ENCODE results near the gene TRIOBP. TPM values are rescaled to one million over a fixed set of nuclear protein-coding genes. Genes with fewer than 3 reads are reported as not detected.

The TRIOBP gene
- total and polyA plus RNA-seq, 2 of the 13 experiments (the other 11 are each of a cell fraction or from before 2014, with no cell fraction given), result 6.1 to 15.4 TPM

DNA sequence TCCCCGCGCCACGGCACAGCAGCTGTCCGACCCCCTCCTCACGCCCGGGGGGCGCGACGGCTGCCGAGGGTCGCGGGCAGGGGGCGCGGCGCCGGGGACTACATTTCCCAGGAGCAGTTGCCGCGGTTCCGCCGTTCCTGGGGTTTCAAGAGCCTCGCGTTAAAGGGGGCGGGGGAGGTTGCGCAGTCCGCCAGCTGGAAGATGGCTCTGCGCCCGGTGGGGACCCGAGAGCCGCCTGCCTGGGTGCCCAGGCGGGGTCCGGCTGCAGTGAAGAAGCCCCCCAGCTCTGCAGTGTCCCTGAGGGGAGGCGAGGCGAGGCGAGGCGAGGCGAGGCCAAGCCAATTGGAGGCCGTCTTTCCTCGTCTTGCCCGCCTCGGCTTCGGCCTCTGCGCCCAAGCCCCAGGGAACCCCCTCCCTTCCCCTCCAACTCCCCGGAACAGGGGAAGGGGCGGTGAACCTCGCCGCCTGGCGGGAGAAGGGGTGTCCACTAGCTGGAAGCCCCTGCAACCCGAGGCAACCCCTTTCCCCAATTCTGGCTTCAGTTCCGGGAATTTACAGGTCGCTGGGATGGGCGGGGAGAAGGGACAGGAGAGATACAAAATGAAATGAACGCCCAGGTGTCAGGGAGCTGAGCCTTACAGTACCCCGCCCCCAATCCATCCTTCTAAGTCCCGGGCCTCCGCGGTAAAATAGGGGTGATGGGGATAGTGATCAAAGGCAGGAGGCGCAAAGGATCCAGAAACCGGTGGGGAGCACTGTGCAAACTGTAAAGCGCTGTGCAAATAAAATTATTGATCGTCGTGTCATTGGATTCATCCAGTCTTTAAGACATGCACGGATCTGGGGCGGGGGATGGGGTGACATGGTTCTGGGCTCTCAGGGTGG is 105.7 kb downstream of the TRIOBP start (continued):
- no peak for TF ChIP-seq ZNF570 (CRISPR knock-in tag; IDR thresholded peaks at IDR 0.05; ENCODE audit: borderline replicate concordance)
- TF ChIP-seq SOX13 (IDR thresholded peaks at IDR 0.05), result no peak
- 0 out of 4 replicates have a peak, but pooled peaks of 1 of the 2 experiments have one; percentile 11 for TF ChIP-seq SOX13 (CRISPR knock-in tag; conservative IDR thresholded peaks at IDR 0.05 in 1 of 2, IDR thresholded peaks at IDR 0.05 in 1 of 2)
- no peak for TF ChIP-seq ZNF160 (CRISPR knock-in tag; IDR thresholded peaks at IDR 0.05)
- TF ChIP-seq, protein P1, sequence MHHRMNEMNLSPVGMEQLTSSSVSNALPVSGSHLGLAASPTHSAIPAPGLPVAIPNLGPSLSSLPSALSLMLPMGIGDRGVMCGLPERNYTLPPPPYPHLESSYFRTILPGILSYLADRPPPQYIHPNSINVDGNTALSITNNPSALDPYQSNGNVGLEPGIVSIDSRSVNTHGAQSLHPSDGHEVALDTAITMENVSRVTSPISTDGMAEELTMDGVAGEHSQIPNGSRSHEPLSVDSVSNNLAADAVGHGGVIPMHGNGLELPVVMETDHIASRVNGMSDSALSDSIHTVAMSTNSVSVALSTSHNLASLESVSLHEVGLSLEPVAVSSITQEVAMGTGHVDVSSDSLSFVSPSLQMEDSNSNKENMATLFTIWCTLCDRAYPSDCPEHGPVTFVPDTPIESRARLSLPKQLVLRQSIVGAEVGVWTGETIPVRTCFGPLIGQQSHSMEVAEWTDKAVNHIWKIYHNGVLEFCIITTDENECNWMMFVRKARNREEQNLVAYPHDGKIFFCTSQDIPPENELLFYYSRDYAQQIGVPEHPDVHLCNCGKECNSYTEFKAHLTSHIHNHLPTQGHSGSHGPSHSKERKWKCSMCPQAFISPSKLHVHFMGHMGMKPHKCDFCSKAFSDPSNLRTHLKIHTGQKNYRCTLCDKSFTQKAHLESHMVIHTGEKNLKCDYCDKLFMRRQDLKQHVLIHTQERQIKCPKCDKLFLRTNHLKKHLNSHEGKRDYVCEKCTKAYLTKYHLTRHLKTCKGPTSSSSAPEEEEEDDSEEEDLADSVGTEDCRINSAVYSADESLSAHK (CRISPR knock-in tag; IDR thresholded peaks at IDR 0.05; ENCODE audit: borderline replicate concordance), result no peak
- TF ChIP-seq ZNF292 (CRISPR knock-in tag; IDR thresholded peaks at IDR 0.05; ENCODE audit: borderline replicate concordance, low read depth), result no peak
- TF ChIP-seq HES4 (CRISPR knock-in tag; IDR thresholded peaks at IDR 0.05; ENCODE audit: borderline replicate concordance), result no peak
- TF ChIP-seq MTF1 (CRISPR knock-in tag; IDR thresholded peaks at IDR 0.05), result no peak
- no peak for TF ChIP-seq ZNF235 (CRISPR knock-in tag; IDR thresholded peaks at IDR 0.05; ENCODE audit: borderline replicate concordance)
- TF ChIP-seq, protein P2, sequence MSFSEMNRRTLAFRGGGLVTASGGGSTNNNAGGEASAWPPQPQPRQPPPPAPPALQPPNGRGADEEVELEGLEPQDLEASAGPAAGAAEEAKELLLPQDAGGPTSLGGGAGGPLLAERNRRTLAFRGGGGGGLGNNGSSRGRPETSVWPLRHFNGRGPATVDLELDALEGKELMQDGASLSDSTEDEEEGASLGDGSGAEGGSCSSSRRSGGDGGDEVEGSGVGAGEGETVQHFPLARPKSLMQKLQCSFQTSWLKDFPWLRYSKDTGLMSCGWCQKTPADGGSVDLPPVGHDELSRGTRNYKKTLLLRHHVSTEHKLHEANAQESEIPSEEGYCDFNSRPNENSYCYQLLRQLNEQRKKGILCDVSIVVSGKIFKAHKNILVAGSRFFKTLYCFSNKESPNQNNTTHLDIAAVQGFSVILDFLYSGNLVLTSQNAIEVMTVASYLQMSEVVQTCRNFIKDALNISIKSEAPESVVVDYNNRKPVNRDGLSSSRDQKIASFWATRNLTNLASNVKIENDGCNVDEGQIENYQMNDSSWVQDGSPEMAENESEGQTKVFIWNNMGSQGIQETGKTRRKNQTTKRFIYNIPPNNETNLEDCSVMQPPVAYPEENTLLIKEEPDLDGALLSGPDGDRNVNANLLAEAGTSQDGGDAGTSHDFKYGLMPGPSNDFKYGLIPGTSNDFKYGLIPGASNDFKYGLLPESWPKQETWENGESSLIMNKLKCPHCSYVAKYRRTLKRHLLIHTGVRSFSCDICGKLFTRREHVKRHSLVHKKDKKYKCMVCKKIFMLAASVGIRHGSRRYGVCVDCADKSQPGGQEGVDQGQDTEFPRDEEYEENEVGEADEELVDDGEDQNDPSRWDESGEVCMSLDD (CRISPR knock-in tag; IDR thresholded peaks at IDR 0.05; ENCODE audit: borderline replicate concordance), result peak; percentile 96
- TF ChIP-seq, protein P3, sequence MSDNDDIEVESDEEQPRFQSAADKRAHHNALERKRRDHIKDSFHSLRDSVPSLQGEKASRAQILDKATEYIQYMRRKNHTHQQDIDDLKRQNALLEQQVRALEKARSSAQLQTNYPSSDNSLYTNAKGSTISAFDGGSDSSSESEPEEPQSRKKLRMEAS (IDR thresholded peaks at IDR 0.05), result peak; percentile 20; the same call in 1 of the 2 replicates
- TF ChIP-seq NFIC (IDR thresholded peaks at IDR 0.05; ENCODE audit: low read length), result peak; percentile 62
- no peak for TF ChIP-seq ISX (CRISPR knock-in tag; conservative IDR thresholded peaks at IDR 0.05)
- TF ChIP-seq EHMT2 (IDR thresholded peaks at IDR 0.05; ENCODE audit: borderline replicate concordance, low read depth, low read length), result no peak
- no peak for TF ChIP-seq SCMH1 (CRISPR knock-in tag; IDR thresholded peaks at IDR 0.05; ENCODE audit: borderline replicate concordance)
- TF ChIP-seq, protein P4, sequence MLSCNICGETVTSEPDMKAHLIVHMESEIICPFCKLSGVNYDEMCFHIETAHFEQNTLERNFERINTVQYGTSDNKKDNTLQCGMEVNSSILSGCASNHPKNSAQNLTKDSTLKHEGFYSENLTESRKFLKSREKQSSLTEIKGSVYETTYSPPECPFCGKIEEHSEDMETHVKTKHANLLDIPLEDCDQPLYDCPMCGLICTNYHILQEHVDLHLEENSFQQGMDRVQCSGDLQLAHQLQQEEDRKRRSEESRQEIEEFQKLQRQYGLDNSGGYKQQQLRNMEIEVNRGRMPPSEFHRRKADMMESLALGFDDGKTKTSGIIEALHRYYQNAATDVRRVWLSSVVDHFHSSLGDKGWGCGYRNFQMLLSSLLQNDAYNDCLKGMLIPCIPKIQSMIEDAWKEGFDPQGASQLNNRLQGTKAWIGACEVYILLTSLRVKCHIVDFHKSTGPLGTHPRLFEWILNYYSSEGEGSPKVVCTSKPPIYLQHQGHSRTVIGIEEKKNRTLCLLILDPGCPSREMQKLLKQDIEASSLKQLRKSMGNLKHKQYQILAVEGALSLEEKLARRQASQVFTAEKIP (CRISPR knock-in tag; IDR thresholded peaks at IDR 0.05; ENCODE audit: borderline replicate concordance), result no peak
- TF ChIP-seq ZNF549 (CRISPR knock-in tag; IDR thresholded peaks at IDR 0.05), result no peak
- TF ChIP-seq ZNF282 (IDR thresholded peaks at IDR 0.05; ENCODE audit: partially characterized antibody), result no peak
- TF ChIP-seq, protein P5, sequence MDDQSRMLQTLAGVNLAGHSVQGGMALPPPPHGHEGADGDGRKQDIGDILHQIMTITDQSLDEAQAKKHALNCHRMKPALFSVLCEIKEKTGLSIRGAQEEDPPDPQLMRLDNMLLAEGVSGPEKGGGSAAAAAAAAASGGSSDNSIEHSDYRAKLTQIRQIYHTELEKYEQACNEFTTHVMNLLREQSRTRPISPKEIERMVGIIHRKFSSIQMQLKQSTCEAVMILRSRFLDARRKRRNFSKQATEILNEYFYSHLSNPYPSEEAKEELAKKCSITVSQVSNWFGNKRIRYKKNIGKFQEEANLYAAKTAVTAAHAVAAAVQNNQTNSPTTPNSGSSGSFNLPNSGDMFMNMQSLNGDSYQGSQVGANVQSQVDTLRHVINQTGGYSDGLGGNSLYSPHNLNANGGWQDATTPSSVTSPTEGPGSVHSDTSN (CRISPR knock-in tag; IDR thresholded peaks at IDR 0.05; ENCODE audit: borderline replicate concordance), result no peak
